ENCODE data around the gene LDLRAP1.

The LDLRAP1 gene

DNA sequence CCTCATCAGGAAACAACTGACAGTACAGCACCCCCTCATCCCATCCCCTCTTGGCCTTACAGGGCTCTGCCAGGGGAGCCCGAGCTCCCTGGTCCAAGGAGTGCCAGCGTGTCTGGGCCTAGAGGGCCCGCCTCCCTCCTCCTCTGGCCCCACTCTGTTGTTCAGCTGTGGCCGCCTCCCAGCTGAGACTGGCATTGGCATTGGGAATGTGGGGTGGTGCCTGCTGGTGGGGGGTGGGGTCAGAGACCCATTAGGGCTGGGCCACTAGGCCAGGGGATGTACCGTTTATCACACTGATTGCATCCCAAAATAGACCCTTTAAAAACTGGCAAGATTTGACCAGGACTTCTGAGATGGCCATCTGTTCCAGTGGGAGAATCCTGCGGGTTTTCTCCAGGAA is 1.4 kb downstream of the LDLRAP1 start:
- TF ChIP-seq, protein P1, sequence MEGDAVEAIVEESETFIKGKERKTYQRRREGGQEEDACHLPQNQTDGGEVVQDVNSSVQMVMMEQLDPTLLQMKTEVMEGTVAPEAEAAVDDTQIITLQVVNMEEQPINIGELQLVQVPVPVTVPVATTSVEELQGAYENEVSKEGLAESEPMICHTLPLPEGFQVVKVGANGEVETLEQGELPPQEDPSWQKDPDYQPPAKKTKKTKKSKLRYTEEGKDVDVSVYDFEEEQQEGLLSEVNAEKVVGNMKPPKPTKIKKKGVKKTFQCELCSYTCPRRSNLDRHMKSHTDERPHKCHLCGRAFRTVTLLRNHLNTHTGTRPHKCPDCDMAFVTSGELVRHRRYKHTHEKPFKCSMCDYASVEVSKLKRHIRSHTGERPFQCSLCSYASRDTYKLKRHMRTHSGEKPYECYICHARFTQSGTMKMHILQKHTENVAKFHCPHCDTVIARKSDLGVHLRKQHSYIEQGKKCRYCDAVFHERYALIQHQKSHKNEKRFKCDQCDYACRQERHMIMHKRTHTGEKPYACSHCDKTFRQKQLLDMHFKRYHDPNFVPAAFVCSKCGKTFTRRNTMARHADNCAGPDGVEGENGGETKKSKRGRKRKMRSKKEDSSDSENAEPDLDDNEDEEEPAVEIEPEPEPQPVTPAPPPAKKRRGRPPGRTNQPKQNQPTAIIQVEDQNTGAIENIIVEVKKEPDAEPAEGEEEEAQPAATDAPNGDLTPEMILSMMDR (IDR thresholded peaks at IDR 0.05; ENCODE audit: insufficient read depth, low read length, poor library complexity, severe bottlenecking): no peak
- TF ChIP-seq EZH2phosphoT487 (conservative IDR thresholded peaks at IDR 0.05; ENCODE audit: low read length): no peak
- Histone ChIP-seq H3K27ac (ENCODE audit: low read depth, low read length) (no peak overlapping the region), H3K9ac (ENCODE audit: low read length) (no peak overlapping the region), H3K9me3 (ENCODE audit: insufficient read depth, low read length) (no peaks in the 10 kb centered on the region), H4K20me1 (ENCODE audit: low read depth, low read length) (no peaks in the 10 kb centered on the region), H3F3A (ENCODE audit: insufficient read depth) (peaks cover 7% of the 10 kb centered on the region; the same call in 1 of the 2 replicates), H3K36me3 (ENCODE audit: low read length) (no peaks in the 10 kb centered on the region), H3K4me3 (ENCODE audit: insufficient read depth, low read length, poor library complexity, severe bottlenecking) (no peak overlapping the region), H3K9me2 (replicated peaks; ENCODE audit: insufficient read depth, low read length) (no peaks in the 10 kb centered on the region), H2AFZ (ENCODE audit: low read depth, low read length, severe bottlenecking) (no peak overlapping the region), H3K4me2 (ENCODE audit: low read depth, low read length, poor library complexity, severe bottlenecking) (no peak overlapping the region), H3K79me2 (ENCODE audit: insufficient read depth, low read length) (no peaks in the 10 kb centered on the region), H3K27me3 (ENCODE audit: low read length) (no peaks in the 10 kb centered on the region)

DNA sequence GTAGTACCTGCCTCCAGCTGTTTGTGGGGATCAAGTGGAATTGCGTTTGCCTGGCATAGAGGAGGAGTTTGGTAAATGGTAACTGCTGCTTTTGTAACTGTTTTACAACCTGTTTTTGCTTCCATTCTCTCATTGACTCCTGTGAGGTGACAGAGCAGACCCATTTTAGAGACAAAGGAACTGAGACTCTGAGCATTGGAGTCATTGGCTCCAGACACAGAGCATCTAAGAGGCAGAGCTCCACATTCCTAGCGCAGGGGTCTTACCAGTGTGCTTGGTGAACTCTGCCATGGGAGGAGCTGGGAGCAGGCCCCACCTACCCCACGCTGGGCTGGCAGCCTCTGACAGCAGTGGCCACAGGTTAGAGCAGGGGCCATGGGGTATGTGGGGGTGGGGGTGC is 2.4 kb downstream of the LDLRAP1 start:
- H3K9me2 ChIP-seq (replicated peaks; ENCODE audit: insufficient read depth, low read length): no peaks in the 10 kb centered on the region
- H2AFZ ChIP-seq (ENCODE audit: low read depth, low read length, severe bottlenecking): no peak overlapping the region
- no peak overlapping the region for H3K27ac ChIP-seq (ENCODE audit: low read depth, low read length)
- H4K20me1 ChIP-seq (ENCODE audit: low read depth, low read length): no peaks in the 10 kb centered on the region
- H3K27me3 ChIP-seq (ENCODE audit: low read length): no peaks in the 10 kb centered on the region
- no peaks in the 10 kb centered on the region for H3K9me3 ChIP-seq (ENCODE audit: insufficient read depth, low read length)
- no peak overlapping the region for H3K4me2 ChIP-seq (ENCODE audit: low read depth, low read length, poor library complexity, severe bottlenecking)
- no peaks in the 10 kb centered on the region for H3K79me2 ChIP-seq (ENCODE audit: insufficient read depth, low read length)
- TF ChIP-seq, protein P1 (IDR thresholded peaks at IDR 0.05; ENCODE audit: insufficient read depth, low read length, poor library complexity, severe bottlenecking): no peak
- TF ChIP-seq EZH2phosphoT487 (conservative IDR thresholded peaks at IDR 0.05; ENCODE audit: low read length): no peak
- no peak overlapping the region for H3K4me3 ChIP-seq (ENCODE audit: insufficient read depth, low read length, poor library complexity, severe bottlenecking)
- H3K36me3 ChIP-seq (ENCODE audit: low read length): no peaks in the 10 kb centered on the region
- no peak overlapping the region for H3K9ac ChIP-seq (ENCODE audit: low read length)
- H3F3A ChIP-seq (ENCODE audit: insufficient read depth): peaks cover 7% of the 10 kb centered on the region; the same call in 1 of the 2 replicates

DNA sequence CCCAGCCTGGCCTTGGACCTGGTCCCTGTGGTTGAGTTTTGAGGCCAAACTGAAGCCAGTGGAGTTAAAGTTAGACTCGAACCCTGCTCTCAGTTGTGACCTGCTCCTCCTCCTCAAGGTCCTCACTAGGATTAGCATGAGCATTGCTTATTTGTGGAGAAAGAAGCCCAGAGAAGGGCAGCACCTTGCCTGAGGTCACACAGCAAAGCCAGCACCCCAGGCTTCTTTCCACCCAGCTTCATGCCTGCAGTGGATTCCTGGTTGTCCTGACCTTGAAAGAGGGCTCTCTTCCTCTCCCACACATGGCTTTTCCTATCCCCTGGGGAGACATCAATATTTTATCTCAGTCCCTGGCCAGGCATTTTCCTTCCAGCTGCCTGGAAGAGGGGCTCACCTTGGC is 2.8 kb downstream of the LDLRAP1 start:
- Histone ChIP-seq H2AFZ (ENCODE audit: low read depth, low read length, severe bottlenecking) (no peak overlapping the region), H3K79me2 (ENCODE audit: insufficient read depth, low read length) (no peaks in the 10 kb centered on the region), H3K27ac (ENCODE audit: low read depth, low read length) (no peak overlapping the region), H3K4me3 (ENCODE audit: insufficient read depth, low read length, poor library complexity, severe bottlenecking) (no peak overlapping the region), H3K27me3 (ENCODE audit: low read length) (no peaks in the 10 kb centered on the region), H3K36me3 (ENCODE audit: low read length) (no peaks in the 10 kb centered on the region), H4K20me1 (ENCODE audit: low read depth, low read length) (no peaks in the 10 kb centered on the region), H3K9me3 (ENCODE audit: insufficient read depth, low read length) (no peaks in the 10 kb centered on the region), H3F3A (ENCODE audit: insufficient read depth) (peaks cover 7% of the 10 kb centered on the region; the same call in 1 of the 2 replicates), H3K9me2 (replicated peaks; ENCODE audit: insufficient read depth, low read length) (no peaks in the 10 kb centered on the region), H3K4me2 (ENCODE audit: low read depth, low read length, poor library complexity, severe bottlenecking) (no peak overlapping the region), H3K9ac (ENCODE audit: low read length) (no peak overlapping the region)
- no peak for TF ChIP-seq EZH2phosphoT487 (conservative IDR thresholded peaks at IDR 0.05; ENCODE audit: low read length)
- TF ChIP-seq, protein P1 (IDR thresholded peaks at IDR 0.05; ENCODE audit: insufficient read depth, low read length, poor library complexity, severe bottlenecking): no peak
